HuH-7 (cell line): ENCODE data around the gene TRIM27.
"Not testable (repeated sequence)": the region's sequence is repeated elsewhere in the genome, so short reads cannot be mapped to it uniquely, and the experiment has no call there.

Experiments used
- DNase-seq: peaks from one replicate; pipeline ENCODE4 v3.0.0; 2011; ENCODE audit warnings: low spot score

Gene TRIM27, protein sequence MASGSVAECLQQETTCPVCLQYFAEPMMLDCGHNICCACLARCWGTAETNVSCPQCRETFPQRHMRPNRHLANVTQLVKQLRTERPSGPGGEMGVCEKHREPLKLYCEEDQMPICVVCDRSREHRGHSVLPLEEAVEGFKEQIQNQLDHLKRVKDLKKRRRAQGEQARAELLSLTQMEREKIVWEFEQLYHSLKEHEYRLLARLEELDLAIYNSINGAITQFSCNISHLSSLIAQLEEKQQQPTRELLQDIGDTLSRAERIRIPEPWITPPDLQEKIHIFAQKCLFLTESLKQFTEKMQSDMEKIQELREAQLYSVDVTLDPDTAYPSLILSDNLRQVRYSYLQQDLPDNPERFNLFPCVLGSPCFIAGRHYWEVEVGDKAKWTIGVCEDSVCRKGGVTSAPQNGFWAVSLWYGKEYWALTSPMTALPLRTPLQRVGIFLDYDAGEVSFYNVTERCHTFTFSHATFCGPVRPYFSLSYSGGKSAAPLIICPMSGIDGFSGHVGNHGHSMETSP

DNA sequence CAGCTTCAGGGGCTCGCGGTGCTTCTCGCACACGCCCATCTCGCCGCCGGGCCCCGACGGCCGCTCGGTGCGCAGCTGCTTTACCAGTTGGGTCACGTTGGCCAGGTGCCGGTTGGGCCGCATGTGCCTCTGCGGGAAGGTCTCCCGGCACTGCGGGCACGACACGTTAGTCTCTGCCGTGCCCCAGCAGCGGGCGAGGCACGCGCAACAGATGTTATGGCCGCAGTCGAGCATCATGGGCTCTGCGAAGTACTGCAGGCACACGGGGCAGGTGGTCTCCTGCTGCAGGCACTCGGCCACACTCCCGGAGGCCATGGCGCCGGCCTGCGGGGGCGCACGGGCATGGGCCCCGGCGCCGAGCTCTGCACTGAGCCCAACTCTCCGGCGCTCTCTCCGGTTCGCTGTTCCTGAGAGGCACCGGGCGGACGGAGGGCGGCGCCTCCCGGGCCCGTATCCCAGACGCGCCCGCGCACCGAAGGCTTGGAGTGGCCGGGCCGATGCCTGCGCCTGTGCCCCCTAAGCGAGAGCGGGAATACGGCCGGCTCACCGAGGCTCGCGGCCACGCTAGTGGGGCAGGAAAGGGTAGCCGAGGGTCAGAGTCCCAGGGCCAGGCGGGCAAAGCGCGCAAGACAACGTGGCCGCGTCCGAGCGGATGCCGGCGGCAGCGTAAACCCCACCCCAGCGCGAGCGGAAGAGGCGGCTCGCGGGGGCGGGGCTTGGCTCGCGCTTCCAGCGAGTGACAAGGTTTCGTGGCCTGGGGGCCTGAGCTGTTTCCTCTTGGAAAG is at the start of gene TRIM27:
TSS of gene TRIM27 (minus strand) at position 668 of the 785 bp plus-strand sequence. CDS start at position 315, 353 bp downstream.
- DNase-seq, result peak; percentile 77

DNA sequence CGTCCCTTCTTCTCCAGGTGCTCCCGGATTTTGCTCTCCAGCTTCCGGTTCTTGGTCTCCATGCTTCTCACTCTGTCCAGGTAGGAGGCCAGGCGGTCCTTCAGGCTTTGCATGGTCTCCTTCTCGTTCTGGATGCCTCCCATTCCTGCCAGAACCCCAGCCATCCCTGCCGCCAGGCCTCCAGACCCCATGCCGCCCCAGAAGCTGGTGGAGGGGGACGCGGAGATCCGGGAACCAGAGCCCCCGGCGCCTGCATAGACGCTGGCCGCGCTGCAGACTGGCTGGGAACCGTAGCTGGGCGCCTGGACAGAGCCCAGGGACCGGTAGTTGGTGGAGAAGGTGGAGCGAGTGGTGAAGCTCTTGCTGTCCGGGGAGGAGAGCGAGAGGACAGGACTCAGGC is 46.3 kb upstream of the TRIM27 start:
- DNase-seq, result not testable (repeated sequence)

GRCh38 chr6:28969129-28969528 is 45.3 kb upstream of the TRIM27 start:
- DNase-seq, result no peak

GRCh38 chr6:28968476-28968875 is 44.7 kb upstream of the TRIM27 start:
- DNase-seq, result no peak

DNA sequence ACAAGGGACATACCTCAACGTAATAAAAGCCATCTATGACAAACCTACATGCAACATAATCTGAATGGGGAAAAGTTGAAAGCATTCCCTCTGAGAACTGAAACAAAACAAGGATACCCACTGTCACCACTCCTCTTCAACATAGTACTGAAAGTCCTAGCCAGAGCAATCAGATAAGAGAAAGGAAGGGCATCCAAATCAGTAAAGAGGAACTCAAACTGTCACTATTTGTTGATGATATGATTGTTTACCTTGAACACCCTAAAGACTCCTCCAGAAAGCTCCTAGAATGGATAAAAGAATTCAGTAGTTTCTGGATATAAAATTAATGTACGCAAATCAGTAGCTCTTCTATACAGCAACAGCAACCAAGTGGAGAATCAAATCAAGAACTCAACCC is 41.9 kb upstream of the TRIM27 start:
- no peak for DNase-seq

DNA sequence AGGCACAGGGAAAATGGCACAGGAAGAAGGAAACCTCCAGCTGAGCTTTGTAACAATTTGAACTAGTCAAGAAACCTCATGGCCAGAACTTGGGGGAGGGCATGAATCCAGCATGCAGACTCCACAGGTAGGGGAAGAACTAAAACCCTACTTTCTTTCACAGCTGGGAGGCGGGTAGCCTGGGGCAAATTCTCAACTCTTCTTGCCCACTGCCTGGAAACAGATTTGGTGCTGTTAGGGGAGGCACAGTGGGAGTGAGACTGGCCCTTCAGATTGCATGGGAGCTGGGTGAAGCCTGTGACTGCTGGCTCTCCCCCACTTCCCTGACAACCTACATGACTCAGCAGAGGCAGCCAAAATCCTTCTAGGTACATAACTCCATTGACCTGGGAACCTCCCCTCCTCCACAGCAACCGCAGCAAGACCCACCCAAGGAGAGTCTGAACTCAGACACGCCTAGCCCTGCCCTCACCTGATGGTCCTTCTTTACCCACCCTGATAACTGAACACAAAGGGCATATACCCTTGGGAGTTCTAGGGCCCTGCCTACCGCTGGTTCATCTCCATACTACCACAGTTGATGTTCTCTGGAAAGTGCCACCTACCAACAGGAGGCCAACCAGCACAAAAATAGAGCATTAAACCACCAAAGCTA is 37.2 kb upstream of the TRIM27 start:
- no peak for DNase-seq

DNA sequence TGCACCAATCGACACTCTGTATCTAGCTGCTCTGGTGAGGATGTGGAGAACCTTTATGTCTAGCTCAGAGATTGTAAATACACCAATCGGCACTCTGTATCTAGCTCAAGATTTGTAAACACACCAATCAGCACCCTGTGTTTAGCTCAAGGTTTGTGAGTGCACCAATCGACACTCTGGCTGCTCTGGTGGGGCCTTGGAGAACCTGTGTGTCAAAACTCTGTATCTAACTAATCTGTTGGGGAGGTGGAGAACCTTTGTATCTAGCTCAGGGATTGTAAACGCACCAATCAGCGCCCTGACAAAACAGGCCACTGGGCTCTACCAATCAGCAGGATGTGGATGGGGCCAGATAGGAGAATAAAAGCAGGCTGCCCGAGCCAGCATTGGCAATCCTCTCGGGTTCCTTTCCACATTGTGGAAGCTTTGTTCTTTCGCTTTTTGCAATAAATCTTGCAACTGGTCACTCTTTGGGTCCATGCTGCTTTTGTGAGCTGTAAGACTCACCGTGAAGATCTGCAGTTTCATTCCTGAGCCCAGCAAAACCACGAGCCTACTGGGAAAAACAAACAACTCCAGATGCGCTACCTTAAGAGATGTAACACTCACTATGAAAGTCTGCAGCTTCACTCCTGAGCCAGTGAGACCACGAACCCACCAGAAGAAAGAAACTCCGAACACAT is 34.9 kb upstream of the TRIM27 start:
- not testable (repeated sequence) for DNase-seq

- not testable (repeated sequence) for DNase-seq
These were observed 34.1 kb upstream of the TRIM27 start for GRCh38 chr6:28957795-28958314.

- no peak for DNase-seq
These were observed 32.5 kb upstream of the TRIM27 start for GRCh38 chr6:28956331-28956730.

DNA sequence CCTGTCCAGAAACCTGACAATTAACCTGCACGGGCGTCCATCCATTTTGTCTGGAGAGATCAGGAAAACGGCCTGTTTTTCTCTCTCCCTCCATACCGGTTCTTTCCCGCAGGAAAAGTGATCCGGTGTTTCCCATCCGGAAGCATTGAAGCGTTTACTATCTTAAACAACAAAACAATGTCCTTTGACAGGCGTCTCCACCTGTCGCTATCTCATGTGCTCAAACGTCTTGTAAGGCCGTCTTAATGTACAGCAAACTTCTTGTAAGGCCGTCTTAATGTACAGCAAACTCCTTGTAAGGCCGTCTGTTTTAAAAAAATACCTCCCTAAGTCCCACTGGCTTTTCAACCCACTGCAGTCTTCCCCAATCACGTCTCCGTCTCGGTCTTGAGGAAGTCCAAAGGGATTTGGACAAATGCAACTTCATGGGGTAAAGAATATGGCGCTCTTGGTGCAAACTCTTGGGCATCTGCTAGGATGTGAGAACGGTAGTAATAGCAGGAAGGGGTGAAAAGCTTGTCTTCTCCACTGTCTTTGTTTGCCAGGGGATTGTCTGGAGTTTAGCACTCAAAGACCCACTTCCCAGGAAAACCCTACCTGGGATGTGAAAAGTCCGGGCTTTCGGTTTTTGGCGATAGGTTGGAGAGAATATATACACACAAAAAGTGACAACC is 29.9 kb upstream of the TRIM27 start:
- no peak for DNase-seq

DNA sequence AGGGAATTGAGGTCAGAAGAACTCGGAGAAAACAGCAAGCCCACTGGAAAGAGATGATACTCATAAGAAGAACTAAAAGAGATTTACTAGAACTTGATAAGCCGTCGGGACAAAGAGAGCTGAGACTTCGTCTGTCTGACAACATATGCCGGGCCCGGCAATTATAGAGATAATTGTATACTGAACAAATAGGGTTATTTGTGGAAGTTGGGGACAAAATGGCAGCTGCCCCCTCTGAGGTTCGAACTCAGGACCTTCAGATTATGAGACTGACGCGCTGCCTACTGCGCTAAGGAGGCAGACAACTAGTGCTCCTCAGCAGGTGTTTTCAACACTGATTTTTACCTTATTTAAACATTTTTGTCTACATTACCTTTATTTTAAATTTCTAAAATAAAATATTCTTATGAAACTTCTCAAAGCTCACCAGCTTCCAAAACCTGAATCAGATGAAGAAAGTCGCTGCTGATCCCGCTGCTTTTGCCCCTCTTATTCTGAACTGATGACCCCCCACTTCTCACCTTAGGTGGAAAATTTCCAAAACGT is 29.3 kb upstream of the TRIM27 start:
- peak; percentile 47 for DNase-seq

GRCh38 chr6:28949656-28950195 is 25.9 kb upstream of the TRIM27 start:
- DNase-seq, result not testable (repeated sequence)

GRCh38 chr6:28948782-28949486 is 25.1 kb upstream of the TRIM27 start:
- DNase-seq, result no peak

DNA sequence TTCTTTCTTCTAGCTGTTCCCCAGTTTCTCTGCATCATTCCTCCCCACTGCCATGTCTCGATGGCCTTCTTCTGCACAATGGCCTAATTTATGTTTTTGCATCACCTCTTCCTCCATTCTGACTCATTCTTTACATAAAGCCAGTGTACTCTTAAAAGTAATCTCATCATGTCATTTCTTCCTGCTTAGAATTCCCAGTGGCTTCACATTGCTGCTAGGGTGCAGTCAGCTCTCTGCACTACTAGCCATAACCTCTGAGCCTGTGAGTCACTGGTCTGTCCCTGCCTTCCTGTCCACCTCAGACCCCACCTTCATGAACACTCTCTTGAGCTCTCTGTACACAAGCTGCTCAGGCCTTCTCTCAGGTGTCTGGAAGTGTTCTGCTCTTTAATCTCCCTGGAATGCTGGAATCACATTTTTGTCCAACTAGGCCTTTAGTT is 24.1 kb upstream of the TRIM27 start:
- no peak for DNase-seq

GRCh38 chr6:28947067-28947765 is 23.4 kb upstream of the TRIM27 start:
- no peak for DNase-seq

DNA sequence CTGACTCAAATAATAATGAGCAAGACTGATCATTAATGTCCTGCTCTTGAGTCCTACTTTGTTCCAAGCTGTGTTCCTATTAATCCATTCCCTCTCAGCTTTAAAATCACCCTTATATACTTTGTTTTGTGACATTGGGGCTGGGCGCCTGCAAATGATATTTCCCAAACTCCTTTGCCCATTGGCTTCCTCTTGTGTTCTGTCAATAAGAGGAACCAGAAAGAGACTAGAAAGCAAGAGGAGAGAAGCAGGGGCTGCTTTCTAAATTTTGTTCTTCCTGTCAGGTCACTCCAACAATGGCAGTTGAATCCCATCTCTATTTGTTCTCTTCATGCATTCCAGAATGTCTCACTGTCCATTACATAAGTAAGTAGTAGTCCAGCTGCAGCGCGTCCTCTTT is 21.6 kb upstream of the TRIM27 start:
- DNase-seq, result no peak

- DNase-seq, result no peak
These were observed 20.7 kb upstream of the TRIM27 start for GRCh38 chr6:28944412-28944865.

GRCh38 chr6:28943557-28944411 is 20.0 kb upstream of the TRIM27 start:
- no peak for DNase-seq
